ENCODE results near the gene EGLN2.
"Not testable (repeated sequence)": the region's sequence is repeated elsewhere in the genome, so short reads cannot be mapped to it uniquely, and the experiment has no call there.

Gene EGLN2

GRCh38 chr19:40846722-40847121 lies 47.7 kb downstream of the EGLN2 start:
- not testable (repeated sequence) for DNase-seq

- DNase-seq: not testable (repeated sequence)
Observed at GRCh38 chr19:40850277-40850676, 51.3 kb downstream of the EGLN2 start, which contains the start of gene CYP2A6. Gene CYP2A6 (minus strand): TSS chr19:40850447. CDS start chr19:40850426, 21 bp downstream.

GRCh38 chr19:40852467-40853152 lies 53.6 kb downstream of the EGLN2 start:
- DNase-seq: not testable (repeated sequence)

Data from fibroblast of skin of scalp (primary cell).